ENCODE measurements around the gene CCL17. TPM values are rescaled to one million over a fixed set of nuclear protein-coding genes. Genes with fewer than 3 reads are reported as not detected.

The CCL17 gene
- total RNA-seq, 1 experiment from 2014 or later = not detected

GRCh38 chr16:57426356-57426755, 21.8 kb downstream of the CCL17 start:
- Mint-ChIP-seq H3K4me3 (ENCODE audit: low read depth, unreplicated experiment) (no peak overlapping the region), H3K27me3 (ENCODE audit: unreplicated experiment) (no peaks in the 10 kb centered on the region), H3K4me1 (ENCODE audit: low read depth, unreplicated experiment) (peaks cover 9% of the 10 kb centered on the region), H3K36me3 (ENCODE audit: insufficient read depth, unreplicated experiment) (peaks cover 31% of the 10 kb centered on the region), H3K9me3 (ENCODE audit: low read depth, unreplicated experiment) (no peaks in the 10 kb centered on the region), H3K27ac (ENCODE audit: unreplicated experiment) (no peak overlapping the region)
- CTCF ChIA-PET = interaction anchor here (1.1 kb wide), 1 partner anchor 126 kb away, joined by 3 read pairs; no protein-coding TSS in a partner anchor
- no TSS peak for BruUV-seq (replicated peaks)
- TF ChIP-seq CTCF (IDR thresholded peaks at IDR 0.05; ENCODE audit: unreplicated experiment) = no peak
- DNase-seq = no peak
- intact Hi-C loops (cut with micrococcal nuclease; ENCODE audit: unreplicated experiment) = no loop called here

- BruUV-seq (replicated peaks) = no TSS peak
- CTCF ChIA-PET = interaction anchor here (0.6 to 1.1 kb wide), 2 partner anchors 40 to 127 kb away, joined by 3 read pairs; no protein-coding TSS in a partner anchor
Measured at GRCh38 chr16:57427307-57427706, 22.7 kb downstream of the CCL17 start.

GRCh38 chr16:57427824-57428223, 23.3 kb downstream of the CCL17 start:
- Mint-ChIP-seq H3K36me3 (ENCODE audit: insufficient read depth, unreplicated experiment) (peaks cover 31% of the 10 kb centered on the region), H3K9me3 (ENCODE audit: low read depth, unreplicated experiment) (no peaks in the 10 kb centered on the region), H3K4me1 (ENCODE audit: low read depth, unreplicated experiment) (no peaks in the 10 kb centered on the region), H3K27ac (ENCODE audit: unreplicated experiment) (no peak overlapping the region), H3K27me3 (ENCODE audit: unreplicated experiment) (no peaks in the 10 kb centered on the region), H3K4me3 (ENCODE audit: low read depth, unreplicated experiment) (no peak overlapping the region)
- CTCF ChIA-PET = no interaction called here
- intact Hi-C loops (cut with micrococcal nuclease; ENCODE audit: unreplicated experiment) = no loop called here
- DNase-seq = no peak
- TF ChIP-seq CTCF (IDR thresholded peaks at IDR 0.05; ENCODE audit: unreplicated experiment) = no peak
- no TSS peak for BruUV-seq (replicated peaks)

More at GRCh38 chr16:57427307-57427706, 22.7 kb downstream of the CCL17 start:
- H3K4me3 Mint-ChIP-seq (ENCODE audit: low read depth, unreplicated experiment) = no peak overlapping the region
- H3K4me1 Mint-ChIP-seq (ENCODE audit: low read depth, unreplicated experiment) = peaks cover 5% of the 10 kb centered on the region
- no peaks in the 10 kb centered on the region for H3K27me3 Mint-ChIP-seq (ENCODE audit: unreplicated experiment)
- no peak overlapping the region for H3K27ac Mint-ChIP-seq (ENCODE audit: unreplicated experiment)
- intact Hi-C loops (cut with micrococcal nuclease; ENCODE audit: unreplicated experiment) = no loop called here
- H3K36me3 Mint-ChIP-seq (ENCODE audit: insufficient read depth, unreplicated experiment) = peaks cover 31% of the 10 kb centered on the region
- DNase-seq = no peak
- no peak for TF ChIP-seq CTCF (IDR thresholded peaks at IDR 0.05; ENCODE audit: unreplicated experiment)
- no peaks in the 10 kb centered on the region for H3K9me3 Mint-ChIP-seq (ENCODE audit: low read depth, unreplicated experiment)

- no peak for DNase-seq
- CTCF ChIA-PET = no interaction called here
- no TSS peak for BruUV-seq (replicated peaks)
- H3K27ac Mint-ChIP-seq (ENCODE audit: unreplicated experiment) = no peak overlapping the region
- H3K9me3 Mint-ChIP-seq (ENCODE audit: low read depth, unreplicated experiment) = no peaks in the 10 kb centered on the region
- H3K27me3 Mint-ChIP-seq (ENCODE audit: unreplicated experiment) = no peaks in the 10 kb centered on the region
- TF ChIP-seq CTCF (IDR thresholded peaks at IDR 0.05; ENCODE audit: unreplicated experiment) = no peak
- no peak overlapping the region for H3K4me3 Mint-ChIP-seq (ENCODE audit: low read depth, unreplicated experiment)
- peaks cover 49% of the 10 kb centered on the region for H3K36me3 Mint-ChIP-seq (ENCODE audit: insufficient read depth, unreplicated experiment)
- no peaks in the 10 kb centered on the region for H3K4me1 Mint-ChIP-seq (ENCODE audit: low read depth, unreplicated experiment)
- intact Hi-C loops (cut with micrococcal nuclease; ENCODE audit: unreplicated experiment) = no loop called here
Measured at GRCh38 chr16:57430955-57431354, 26.4 kb downstream of the CCL17 start.
